RWPE2 (cell line): ENCODE data around the gene ZWILCH.
"Not testable (repeated sequence)": the region's sequence is repeated elsewhere in the genome, so short reads cannot be mapped to it uniquely, and the experiment has no call there.

ENCODE experiments used
- ATAC-seq: fragments of 200-7000 bp; cut with Tn5 transposase; 3 replicates; pipeline ENCODE4 v1.9.1; 2021; ENCODE audit warnings: low read depth
- DNase-seq: peaks from one replicate; pipeline ENCODE4 v3.0.0-alpha.2; 2020; ENCODE audit warnings: low spot score
- H3K27ac ChIP-seq: fragments of 450-650 bp; 2 replicates; pipeline ENCODE4 v1.5.1; 2017; ENCODE audit warnings: mild to moderate bottlenecking; ENCODE audit not compliant: poor library complexity, severe bottlenecking
- H3K27me3 ChIP-seq: fragments of 250-450 bp; sonication (Bioruptor Pico); 2 replicates; pipeline ENCODE4 v1.5.1; 2021; ENCODE audit warnings: mild to moderate bottlenecking, moderate library complexity; ENCODE audit not compliant: insufficient read depth, poor library complexity, severe bottlenecking
- H3K36me3 ChIP-seq: fragments of 250-450 bp; sonication (Bioruptor Pico); 2 replicates; pipeline ENCODE4 v1.5.1; 2020; ENCODE audit warnings: low read depth, mild to moderate bottlenecking, moderate library complexity
- H3K4me1 ChIP-seq: fragments of 250-450 bp; sonication (Bioruptor Pico); 2 replicates; pipeline ENCODE4 v1.5.1; 2021; ENCODE audit warnings: mild to moderate bottlenecking, moderate library complexity; ENCODE audit not compliant: insufficient read depth, poor library complexity, severe bottlenecking
- H3K4me3 ChIP-seq: fragments of 250-450 bp; sonication (Bioruptor Pico); 2 replicates; pipeline ENCODE4 v1.5.1; 2021; ENCODE audit warnings: mild to moderate bottlenecking, moderate library complexity; ENCODE audit not compliant: severe bottlenecking
- H3K9me3 ChIP-seq: fragments of 250-450 bp; sonication (Bioruptor Pico); 2 replicates; pipeline ENCODE4 v1.5.1; 2021; ENCODE audit warnings: mild to moderate bottlenecking, moderate library complexity; ENCODE audit not compliant: severe bottlenecking
- CTCF ChIP-seq: fragments of 450-650 bp; IDR thresholded peaks from one replicate; pipeline ENCODE4 v1.5.1; 2017; ENCODE audit warnings: mild to moderate bottlenecking, moderate library complexity; ENCODE audit not compliant: poor library complexity, severe bottlenecking

ZWILCH gene

GRCh38 chr15:66497502-66498455 lies 7.3 kb upstream of the ZWILCH start, which contains the start of gene SNAPC5:
TSS of gene SNAPC5 (minus strand) at chr15:66497762. CDS start at chr15:66497731, 31 bp downstream.
- TF ChIP-seq CTCF = peak; percentile 100
- Histone ChIP-seq H3K27ac (peak within 1 kb of the TSS; percentile 87), H3K36me3 (peaks cover 82% of the 10 kb centered on the region), H3K4me1 (peaks cover 10% of the 10 kb centered on the region), H3K9me3 (no peaks in the 10 kb centered on the region), H3K27me3 (no peaks in the 10 kb centered on the region), H3K4me3 (peak within 1 kb of the TSS; percentile 57)
- peak; percentile 78 for ATAC-seq
- peak; percentile 99 for DNase-seq

- H3K9me3 ChIP-seq = no peaks in the 10 kb centered on the region
- peaks cover 10% of the 10 kb centered on the region for H3K4me1 ChIP-seq
- no peak overlapping the region for H3K4me3 ChIP-seq
- peak overlapping the region; percentile 87 for H3K27ac ChIP-seq
- DNase-seq = peak; percentile 15
- no peak for ATAC-seq
- TF ChIP-seq CTCF = no peak
- no peaks in the 10 kb centered on the region for H3K27me3 ChIP-seq
- peaks cover 82% of the 10 kb centered on the region for H3K36me3 ChIP-seq
These were observed 6.4 kb upstream of the ZWILCH start for GRCh38 chr15:66498501-66499386.

- DNase-seq = peak; percentile 40
- Histone ChIP-seq H3K36me3 (peaks cover 73% of the 10 kb centered on the region), H3K27ac (peak overlapping the region; percentile 87)
- H3K9me3 ChIP-seq, ATAC-seq, H3K4me1 ChIP-seq, H3K27me3 ChIP-seq, H3K4me3 ChIP-seq: not testable (repeated sequence)
These were observed 4.8 kb upstream of the ZWILCH start for GRCh38 chr15:66500346-66500745.

- peak overlapping the region; percentile 87 for H3K27ac ChIP-seq
- H3K9me3 ChIP-seq = no peaks in the 10 kb centered on the region
- DNase-seq = no peak
- H3K27me3 ChIP-seq = no peaks in the 10 kb centered on the region
- H3K4me3 ChIP-seq = peak overlapping the region; percentile 85
- peaks cover 65% of the 10 kb centered on the region for H3K36me3 ChIP-seq
- no peak for TF ChIP-seq CTCF
- H3K4me1 ChIP-seq = peaks cover 14% of the 10 kb centered on the region
- no peak for ATAC-seq
These were observed 2.6 kb upstream of the ZWILCH start for GRCh38 chr15:66502491-66502890.

- H3K9me3 ChIP-seq, ATAC-seq, H3K27me3 ChIP-seq, DNase-seq: not testable (repeated sequence)
- peak overlapping the region; percentile 87 for H3K27ac ChIP-seq
- peak overlapping the region; percentile 85 for H3K4me3 ChIP-seq
- H3K4me1 ChIP-seq = peaks cover 14% of the 10 kb centered on the region
- peaks cover 65% of the 10 kb centered on the region for H3K36me3 ChIP-seq
These were observed 2.0 kb upstream of the ZWILCH start for GRCh38 chr15:66503041-66503648.
